Hepatic stellate cell (primary cell): ENCODE measurements around the gene KIF1A.

Experiments
- DNase-seq: peaks from one replicate; pipeline ENCODE4 v3.0.0; 2011; ENCODE audit warnings: low spot score

Gene KIF1A

DNA sequence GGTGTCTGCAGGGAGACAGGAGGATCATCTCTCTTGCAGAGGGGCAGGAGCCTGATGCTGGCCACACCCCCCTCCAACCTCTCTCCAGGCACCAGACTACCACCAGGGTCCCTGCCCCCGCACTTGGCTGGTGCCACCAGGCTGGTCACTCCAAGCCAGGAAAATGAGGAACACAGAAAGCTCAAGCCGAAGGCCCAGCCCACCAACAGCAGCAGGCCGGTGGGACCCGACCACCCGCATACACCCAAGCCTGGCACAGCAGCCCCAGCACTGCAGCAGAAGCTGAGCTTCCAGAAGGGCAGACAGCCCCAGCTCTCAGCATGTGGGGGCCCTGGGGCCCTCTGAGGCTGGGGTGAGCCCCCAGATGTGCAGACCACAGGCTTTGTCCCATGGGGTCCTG, 52.7 kb downstream of the KIF1A start:
- no peak for DNase-seq

DNA sequence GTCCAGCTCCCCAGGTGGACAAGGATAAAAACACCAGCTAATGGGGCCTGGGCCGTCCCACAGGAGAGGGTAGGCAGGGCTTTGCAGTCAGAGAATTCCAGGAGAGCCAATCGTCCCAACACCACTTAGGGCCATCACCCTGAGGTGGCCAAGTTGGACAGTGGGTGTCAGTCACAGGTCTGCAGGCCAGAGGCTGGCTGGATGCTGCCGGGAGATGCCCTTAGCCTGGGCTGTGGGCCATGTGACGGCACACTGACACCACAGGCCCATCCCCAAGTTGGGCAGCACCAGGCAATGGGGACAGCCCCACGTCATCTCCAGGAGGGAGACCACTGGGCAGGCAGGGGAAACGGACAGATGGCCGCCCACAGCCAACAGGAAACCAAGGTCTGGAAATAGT, 53.9 kb downstream of the KIF1A start:
- DNase-seq, result no peak

DNA sequence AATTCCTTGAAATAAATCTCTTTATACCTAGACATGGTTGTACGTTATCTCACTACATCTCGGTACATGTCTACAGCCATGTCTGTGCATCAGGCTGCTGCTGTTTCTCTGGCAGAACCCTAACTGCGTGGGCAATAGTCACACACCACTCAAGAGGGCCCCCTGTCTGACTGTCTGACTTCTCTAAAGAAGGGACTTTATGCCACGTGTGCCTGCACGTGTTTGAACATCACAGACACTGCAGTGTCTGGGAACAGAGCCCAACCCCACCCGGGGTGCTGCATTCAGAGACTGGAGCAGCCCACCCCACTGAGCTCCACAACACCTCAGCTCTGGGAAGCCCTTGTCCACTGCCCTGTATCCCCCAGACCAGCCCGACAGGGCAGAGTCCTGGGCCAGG, 55.0 kb downstream of the KIF1A start:
- DNase-seq, result no peak

DNA sequence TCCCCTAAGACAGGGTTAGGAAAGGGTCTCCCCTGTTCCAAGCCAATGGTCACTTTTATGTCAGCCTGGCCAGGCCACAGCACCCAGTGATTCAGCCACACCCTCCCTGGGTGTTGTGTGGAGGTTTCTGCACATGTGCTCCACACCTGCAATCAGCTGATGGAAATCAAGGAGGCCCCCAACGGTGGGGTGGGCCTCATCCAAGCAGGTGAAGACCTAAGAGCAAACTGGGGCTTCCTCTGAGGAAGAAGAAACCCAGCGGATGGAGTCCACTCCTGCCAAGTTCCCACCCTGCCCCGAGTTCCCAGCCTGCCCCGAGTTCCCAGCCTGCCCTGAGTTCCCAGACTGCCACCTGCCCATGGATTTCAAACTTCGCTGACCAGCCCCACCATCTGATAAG, 55.4 kb downstream of the KIF1A start:
- no peak for DNase-seq

DNA sequence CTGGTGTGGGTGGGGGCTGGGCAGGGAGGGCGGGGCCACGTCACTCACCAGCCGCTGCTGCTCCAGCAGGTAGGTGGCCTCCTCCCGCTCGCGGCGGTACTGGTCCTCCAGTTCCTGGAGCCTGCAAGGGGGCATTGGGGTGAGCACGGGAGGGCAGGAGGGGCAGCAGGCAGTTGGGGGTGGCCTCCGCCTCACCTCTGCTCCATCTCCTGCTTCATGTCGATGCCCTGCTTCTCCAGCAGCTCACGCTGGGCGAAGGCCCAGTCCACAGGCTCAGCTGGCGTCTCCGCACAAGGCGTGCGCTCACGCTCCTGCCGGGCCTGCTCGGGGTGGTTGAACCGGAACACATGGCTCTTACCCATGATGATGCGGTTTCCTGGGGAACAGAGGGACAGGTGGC, 57.0 kb downstream of the KIF1A start:
- no peak for DNase-seq

DNA sequence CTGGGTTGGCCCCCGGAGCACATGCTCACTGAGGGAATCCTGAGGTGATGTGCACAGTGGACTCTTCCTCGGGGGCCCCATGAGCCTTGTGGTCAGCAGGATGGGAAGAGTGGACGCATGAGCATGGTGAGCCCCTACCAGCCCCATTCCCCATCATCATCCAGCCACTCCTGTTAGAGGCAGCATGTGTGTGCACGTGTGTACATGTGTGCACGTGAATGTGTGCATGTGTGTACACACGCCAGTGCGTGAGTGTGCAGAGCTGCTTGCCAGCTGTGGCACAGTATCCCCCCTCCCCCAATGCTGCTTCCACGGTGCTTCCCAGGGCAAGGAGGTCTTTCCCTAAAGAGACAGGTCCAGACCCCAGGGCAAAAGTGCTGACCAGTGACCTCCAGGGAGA, 57.8 kb downstream of the KIF1A start:
- DNase-seq, result no peak

DNA sequence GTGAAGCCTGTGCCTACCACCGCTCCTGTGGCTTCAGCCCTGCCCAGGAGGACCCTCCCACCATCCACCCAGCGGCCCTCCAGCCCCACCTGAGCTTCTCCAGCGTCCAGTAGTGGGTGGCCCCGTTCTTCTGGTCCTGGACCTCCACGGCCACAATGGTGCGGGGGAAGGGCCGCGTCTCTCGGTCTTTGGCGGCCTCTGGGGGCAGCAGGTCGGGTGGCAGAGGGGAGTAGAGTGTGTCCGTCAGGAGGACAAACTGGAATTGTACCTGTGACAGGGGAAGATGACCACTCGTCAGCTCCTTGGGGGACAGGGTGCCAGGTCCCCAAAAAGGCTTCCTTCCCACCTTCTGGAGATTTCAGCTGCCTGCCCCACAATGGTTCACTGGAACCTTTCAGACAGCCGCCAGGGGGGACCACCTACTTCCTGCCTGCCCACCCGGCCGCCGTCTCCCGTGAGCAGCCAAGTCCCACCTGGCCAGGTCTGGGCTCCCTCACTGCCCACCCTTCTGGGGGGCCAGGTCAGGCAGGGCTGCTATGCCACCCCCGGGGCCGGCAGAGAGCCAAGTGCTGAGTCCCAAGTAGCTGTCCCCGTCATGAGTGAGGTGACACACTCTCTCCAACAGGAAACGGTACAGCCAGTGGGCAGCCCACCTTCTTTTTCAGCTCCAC, 59.3 kb downstream of the KIF1A start:
- DNase-seq, result no peak

DNA sequence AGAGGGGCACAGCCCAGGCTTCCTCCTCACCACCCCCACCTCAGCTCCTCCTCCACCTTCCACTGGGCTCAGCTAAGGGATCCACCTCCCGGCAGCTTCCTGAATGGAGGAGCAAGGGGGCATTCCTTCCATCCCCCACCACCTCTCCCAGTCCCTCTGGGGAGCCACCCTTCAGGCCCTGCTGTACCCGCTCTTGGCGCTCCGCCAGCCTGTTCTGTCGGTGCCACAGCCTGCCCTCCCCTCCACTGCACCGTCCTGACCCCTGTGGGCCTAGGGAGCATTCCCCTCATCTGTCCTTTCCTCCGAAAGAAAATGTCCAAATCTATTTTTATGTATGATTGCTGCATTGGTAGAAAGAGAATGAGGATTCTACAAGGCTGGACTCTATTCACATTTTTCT, 59.9 kb downstream of the KIF1A start:
- no peak for DNase-seq

DNA sequence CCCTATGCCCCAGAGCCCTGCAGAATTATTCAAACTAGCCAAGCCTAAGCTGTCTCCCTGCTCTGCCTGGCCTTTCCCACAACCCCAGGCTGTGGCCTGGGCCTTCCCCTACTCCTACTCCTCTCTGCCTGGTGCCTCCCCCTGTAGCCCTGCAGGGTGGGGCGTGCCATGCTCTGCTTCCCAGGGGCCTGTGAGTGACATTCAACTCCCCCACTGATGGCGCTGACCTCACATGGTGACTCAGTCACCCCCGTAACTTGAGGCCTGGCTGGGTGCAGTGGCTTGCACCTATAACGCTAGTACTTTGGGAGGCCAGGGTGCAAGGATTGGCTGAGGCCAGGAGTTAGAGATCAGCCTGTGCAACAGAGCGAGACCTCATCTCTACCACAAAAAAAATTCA, 60.6 kb downstream of the KIF1A start:
- DNase-seq, result no peak

DNA sequence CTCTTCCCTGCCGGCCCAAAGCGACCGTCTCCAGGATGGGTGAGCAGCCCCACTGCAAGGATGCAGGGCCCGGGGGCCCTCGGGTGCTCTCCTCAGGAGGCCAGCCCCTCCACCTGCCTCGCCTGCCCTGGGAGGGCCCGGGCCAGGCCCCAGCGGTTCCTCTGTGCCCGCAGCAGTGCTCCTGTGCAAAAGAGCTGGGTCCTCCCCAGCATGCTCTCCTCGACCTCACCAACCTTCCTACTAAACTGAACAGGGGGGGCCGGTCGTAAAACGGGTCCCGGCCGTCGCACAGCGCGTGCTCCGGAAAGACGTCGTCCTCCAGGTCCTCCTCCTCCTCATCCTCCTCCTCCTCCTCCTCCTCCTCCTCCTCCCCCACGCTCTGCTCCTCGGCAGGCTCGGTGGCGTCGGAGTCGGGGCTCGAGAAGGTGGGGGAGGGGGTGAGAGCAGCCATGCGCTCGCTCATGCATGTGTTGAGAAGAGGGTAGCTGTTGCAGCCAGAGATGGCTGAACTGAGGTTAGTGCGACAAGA, 62.9 kb downstream of the KIF1A start:
- no peak for DNase-seq

DNA sequence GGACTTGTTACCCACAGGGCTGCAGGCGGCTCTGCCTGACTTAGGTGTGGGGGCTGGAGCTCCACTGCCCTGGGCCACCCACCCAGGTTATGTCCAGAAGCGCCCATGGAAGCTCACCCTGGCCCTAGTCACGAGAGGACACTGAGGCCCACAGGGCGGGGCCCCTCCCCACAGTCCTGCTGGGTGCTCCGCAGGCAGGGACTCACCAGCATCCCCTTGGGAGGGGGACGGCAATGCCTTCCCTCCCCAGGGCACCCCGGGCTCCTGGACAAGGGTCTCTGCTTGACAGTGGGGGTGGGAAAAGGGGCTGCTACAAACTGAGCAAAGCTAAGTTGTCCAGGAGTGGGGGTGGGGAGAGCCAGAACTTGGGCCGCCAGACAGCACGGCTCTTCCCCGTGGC, 67.8 kb downstream of the KIF1A start:
- DNase-seq, result no peak

DNA sequence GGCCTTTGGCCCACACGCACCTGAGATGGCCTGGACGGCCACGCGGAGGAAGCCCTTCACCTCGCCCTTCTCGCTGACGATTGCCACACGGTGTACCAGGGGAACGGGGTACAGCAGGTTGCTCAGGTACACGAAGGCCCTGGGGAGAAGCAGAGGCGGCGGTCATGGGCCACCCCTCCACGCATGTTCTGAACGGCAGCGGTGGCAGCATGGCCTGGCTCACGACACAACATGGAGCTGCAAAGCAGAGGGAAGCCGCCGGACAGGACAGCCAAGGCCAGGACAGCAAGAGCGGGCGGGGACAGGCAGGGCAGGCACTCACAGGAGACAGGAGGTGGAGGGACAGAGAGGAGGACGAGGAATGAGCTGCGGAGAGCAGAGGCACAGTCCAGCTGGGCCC, 69.6 kb downstream of the KIF1A start:
- no peak for DNase-seq

DNA sequence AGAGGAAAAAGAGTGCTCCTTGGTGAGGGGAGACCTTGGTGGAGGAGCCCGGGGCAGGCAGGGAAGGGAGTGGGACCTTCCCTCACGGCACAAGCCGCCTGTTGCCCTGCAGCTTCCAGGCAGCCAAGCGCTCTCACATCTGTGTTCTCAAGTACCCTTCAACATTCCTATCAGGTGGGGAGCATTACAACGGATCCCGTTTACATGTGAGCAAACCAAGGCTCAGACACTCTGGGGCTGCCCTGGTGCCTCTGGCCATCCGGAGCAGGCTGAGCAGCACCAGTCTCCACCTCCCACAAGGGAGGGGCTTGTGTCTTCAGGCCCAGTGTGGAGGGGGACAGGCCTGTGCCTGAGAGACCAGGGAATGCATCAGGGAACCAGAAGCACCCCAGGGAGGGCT, 70.5 kb downstream of the KIF1A start:
- DNase-seq, result no peak

DNA sequence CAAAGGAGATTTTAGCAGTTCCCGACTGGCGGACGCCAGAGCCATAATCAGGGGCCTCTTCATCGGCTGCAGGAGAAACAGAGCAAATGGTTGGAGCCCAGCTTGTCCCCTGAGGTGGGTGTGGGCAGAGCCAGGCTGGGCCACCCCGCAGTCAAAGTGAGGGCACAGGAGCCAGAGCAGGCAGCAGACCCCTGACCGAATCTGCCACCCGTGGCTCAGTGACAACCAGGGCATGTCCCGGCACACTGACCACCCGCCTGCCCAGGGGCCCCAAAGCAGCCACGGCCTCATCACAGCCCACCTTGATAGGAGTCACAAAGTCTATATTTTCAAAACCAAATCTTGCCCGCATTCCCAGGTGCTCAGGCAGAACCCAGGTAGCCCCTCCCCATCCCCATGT, 72.8 kb downstream of the KIF1A start:
- DNase-seq, result no peak

DNA sequence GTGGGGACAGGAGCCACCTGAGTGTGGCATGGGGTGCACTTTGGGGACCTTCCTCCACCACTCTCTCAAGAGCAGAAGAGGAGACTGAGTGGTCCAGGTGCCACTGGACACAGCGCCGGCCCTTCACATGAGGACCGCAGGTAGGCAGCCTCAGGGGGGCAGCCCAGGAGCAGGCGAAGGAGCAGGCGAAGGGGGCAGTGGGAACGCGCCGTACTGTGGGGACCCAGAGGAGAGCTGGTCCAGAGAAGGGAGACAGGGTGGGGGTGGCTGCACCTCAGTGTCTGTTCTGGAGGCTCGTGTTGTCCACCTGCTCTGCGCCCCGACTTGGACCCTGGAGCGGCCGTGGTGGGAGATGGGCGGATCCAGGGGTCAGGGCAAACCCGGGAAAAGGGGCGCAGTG, 73.3 kb downstream of the KIF1A start:
- DNase-seq, result no peak

DNA sequence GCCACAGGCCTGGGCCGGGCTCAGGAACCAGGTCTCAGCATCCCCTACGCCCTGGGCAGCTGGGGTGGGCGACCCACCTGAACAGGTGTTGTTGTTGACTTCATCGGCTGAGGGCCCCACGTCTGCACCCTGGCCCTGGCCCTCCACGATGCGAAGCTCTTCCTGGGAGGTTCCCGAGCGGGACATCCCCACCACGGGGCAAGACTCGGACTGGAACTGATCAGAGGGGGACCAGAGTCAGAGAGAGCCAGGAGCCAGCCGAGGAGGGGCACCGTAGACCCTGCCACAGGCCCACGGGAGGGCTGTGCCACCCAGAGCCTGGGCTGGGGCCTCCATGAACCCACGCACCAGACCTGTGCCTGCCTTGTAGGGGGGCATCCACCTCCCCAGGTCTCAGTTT, 74.1 kb downstream of the KIF1A start:
- no peak for DNase-seq

DNA sequence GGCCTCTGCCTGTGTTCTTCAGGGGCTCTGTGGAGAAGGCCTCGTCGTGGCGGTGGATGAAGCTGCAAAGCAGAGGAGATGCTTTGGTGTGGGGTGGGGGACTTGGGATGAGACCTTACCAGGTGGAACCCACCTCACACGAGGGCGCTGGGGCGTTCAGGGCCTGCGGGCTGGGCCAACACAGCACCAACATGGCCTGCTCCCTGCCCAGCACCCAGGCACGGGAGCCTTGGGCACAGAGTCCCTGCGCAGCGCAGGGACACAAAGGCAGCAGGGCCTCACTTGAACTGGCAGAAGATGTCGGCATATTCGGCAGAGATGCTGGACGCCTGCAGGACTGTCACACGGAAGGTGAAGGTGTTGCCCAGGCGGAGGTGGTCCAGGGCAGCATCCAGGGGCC, 74.6 kb downstream of the KIF1A start:
- DNase-seq, result no peak

DNA sequence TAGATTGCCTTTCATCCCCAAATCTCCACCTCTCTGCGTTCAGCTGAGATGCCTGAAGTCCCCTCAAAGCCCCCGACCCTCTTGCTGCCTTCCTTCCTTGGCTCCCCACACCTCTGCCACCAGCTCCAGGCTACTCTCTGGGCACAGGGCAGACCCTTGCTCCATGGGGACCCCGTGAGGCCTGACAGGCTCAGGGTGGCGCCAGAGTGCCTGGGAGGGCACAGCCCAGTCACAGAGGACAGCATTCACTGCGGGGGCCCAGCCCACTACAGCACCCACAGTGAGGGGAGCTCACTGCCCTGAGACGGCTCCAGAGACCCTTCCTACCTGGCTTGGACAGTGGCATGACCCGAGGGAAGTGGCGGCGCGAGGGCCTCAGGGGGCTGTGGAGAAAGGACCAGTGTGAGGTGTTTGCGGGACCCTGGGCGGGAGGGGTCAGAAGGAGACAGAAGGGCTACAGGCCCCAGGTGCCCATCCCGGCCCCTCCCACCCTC, 77.4 kb downstream of the KIF1A start:
- no peak for DNase-seq

DNA sequence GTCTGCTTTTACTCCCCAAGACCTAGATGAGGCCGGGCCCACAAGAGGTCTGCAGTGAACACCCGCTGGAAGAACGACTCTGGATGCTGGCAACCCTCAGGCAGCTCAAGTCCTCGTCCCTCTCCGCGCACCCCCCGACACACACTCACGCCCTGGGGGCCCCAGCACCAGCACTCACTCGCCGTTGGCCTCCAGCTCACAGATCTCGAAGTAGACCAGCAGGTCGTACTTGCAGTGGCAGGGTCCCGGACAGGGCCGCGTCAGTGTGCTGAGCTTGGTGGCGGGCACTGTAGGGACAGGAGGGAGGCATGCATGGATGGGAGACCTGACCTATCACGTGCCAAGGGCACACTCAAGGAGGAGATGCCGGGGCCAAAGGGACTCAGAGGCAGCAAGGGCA, 78.9 kb downstream of the KIF1A start:
- no peak for DNase-seq

DNA sequence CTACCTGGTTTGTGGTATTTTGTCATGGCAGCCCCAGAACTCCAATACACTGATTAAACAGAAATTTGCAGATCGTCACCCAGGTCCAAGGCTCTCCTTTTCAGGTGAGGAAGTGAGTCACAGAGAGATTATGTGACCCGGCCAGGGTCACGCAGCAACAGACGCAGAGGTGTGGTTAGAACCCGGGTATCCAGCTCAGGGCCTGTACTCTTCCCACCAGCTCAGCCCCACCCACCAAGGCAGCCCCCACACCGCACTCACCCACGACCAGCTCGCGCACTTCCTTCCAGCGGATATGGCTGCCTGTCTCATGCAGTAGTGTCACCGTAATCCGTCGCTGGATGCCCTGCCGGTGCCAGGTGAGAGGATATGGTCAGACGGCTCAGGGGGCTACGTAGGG, 80.2 kb downstream of the KIF1A start:
- DNase-seq, result no peak

DNA sequence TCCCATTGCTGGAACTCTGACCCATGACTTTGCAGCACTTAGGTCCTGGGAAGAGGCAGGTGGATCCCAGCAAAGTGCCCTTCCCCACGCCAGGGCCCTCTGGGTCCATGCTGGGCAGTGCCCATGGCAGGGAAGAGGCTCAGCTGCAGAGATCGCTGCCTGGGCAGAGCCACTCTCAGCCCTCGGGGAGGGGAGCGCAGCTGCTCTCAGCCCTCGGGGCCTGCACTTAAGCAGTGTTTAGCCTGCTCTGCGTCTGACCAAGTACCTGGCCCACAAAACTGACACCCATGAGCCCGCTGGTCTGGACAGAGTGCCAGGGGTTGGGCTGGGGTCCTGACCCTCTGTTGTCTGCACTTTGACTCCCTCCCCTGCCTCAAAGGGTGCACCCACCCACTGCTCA, 82.1 kb downstream of the KIF1A start:
- DNase-seq, result no peak

DNA sequence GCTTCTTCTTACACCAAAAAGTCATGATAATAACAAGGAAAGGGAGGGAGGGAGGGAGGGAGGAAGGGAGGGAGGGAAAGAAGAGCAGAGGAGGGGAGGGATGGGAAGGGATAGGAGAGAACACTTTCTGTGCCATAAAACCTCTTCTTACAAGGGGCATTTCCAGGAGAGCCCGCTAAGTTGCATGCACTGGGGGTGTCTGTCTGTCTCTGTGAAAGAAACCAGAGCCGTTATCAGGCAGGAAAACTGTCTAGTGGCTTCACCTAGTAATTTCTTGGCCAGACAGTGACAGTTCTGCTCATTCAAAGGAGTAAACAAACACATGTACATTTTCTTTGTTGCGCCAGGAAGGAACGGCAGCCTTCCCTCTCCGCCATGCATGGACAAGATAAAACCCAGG, 82.5 kb downstream of the KIF1A start:
- DNase-seq, result no peak

DNA sequence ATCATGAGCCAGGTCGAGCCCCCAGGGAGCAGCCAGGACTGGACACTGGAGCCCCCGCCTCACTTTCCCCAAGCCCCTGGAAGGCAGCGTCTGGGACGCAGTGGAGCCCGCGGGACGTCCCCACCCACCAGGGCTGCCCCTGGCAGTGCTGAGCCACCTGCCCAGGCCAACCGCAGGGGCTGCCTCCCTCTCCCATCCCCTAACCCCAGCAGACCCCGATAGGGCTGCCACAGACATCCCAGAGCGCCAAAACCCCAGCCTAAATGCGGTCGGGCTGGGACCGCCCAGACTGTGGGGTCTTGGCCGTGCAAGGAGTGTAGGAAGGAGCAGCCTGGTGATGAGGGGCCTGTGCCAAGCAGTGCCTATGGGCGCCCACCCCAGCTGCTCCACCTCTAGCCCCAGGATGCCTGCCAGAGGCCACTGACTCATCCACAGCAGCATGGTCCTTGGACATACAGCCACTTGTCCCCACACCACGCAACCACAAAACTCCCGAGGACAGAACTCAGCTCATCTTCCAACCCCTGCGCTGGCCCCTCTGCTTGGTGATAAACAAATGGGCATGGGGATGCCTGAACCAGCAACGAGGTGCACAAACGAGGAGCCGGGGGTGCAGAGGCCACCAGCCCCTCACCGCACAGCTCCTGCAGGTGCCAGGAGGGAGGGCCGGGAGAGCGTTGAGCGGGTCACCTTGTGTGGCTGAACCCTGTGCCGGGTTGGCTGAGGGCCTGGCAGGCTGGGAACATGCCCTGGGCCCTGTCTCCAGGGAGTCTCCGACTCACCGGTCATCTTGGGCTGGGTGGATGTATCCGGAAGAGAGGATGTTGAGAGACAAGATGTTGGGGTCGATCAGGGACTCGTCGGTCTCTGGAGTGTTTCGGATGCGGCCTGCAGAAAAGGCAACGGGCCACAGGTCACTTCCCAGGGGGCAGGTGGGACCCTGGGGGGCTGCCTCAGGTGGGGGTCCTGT, 83.5 kb downstream of the KIF1A start:
- DNase-seq, result no peak
